ENCODE measurements around the gene TLE4. TPM values are rescaled to one million over a fixed set of nuclear protein-coding genes. Genes with fewer than 3 reads are reported as not detected.

The TLE4 gene
- polyA plus RNA-seq, 10 donors: 12.8 to 23.4 (median 15.1) TPM

GRCh38 chr9:79570448-79571308 lies 1.1 kb upstream of the TLE4 start:
- DNase-seq: peak in 2 of 3 donors; percentile 59 to 87

- DNase-seq: no peak
Measured at GRCh38 chr9:79572032-79572607, 355 bp downstream of the TLE4 start.

GRCh38 chr9:79572608-79573411 lies 1.0 kb downstream of the TLE4 start:
- peak in 2 of 3 donors; percentile 59 to 80 for DNase-seq

- peak in 2 of 3 donors; percentile 36 to 67 for DNase-seq
Measured at GRCh38 chr9:79573412-79573923, 1.7 kb downstream of the TLE4 start.

- DNase-seq: no peak
Measured at GRCh38 chr9:79574136-79574535, 2.4 kb downstream of the TLE4 start.

- no peak for DNase-seq
Measured at GRCh38 chr9:79574781-79575180, 3.0 kb downstream of the TLE4 start.

GRCh38 chr9:79575547-79575946 lies 3.8 kb downstream of the TLE4 start:
- no peak for DNase-seq

- DNase-seq: no peak
Measured at GRCh38 chr9:79577969-79578723, 6.4 kb downstream of the TLE4 start.

- DNase-seq: no peak
Measured at GRCh38 chr9:79578891-79579290, 7.1 kb downstream of the TLE4 start.

GRCh38 chr9:79579624-79580023 lies 7.9 kb downstream of the TLE4 start:
- no peak for DNase-seq

GRCh38 chr9:79580055-79580454 lies 8.3 kb downstream of the TLE4 start:
- DNase-seq: no peak

- DNase-seq: peak in 1 of 3 donors; percentile 27
Measured at GRCh38 chr9:79581388-79581787, 9.6 kb downstream of the TLE4 start.

GRCh38 chr9:79581794-79582193 lies 10.0 kb downstream of the TLE4 start:
- DNase-seq: peak in 1 of 3 donors; percentile 54

GRCh38 chr9:79583952-79584654 lies 12.3 kb downstream of the TLE4 start:
- peak in 2 of 3 donors; percentile 25 to 40 for DNase-seq

- no peak for DNase-seq
Measured at GRCh38 chr9:79584655-79584982, 12.9 kb downstream of the TLE4 start.

- DNase-seq: no peak
Measured at GRCh38 chr9:79588488-79589223, 16.9 kb downstream of the TLE4 start.

GRCh38 chr9:79591458-79591857 lies 19.7 kb downstream of the TLE4 start:
- DNase-seq: no peak

GRCh38 chr9:79592726-79593493 lies 21.1 kb downstream of the TLE4 start:
- no peak for DNase-seq

Measured in muscle of back (tissue), 11 donors.